Tibial artery (tissue), 4 donors: ENCODE data around the gene PRR19.

Experiments used
- DNase-seq, 2 donors: peaks; one replicate each; pipeline ENCODE4 v3.0.0-alpha.2; 2019
- H3K27ac ChIP-seq, 2 donors: fragments of 200-600 bp; sonication (generic) in 1 of 2; 1 replicate in 1 of 2; 2 replicates in 1 of 2; pipeline ENCODE4 v1.5.1; 2018 to 2019; ENCODE audit warnings: mild to moderate bottlenecking in 1 of 2
- H3K27me3 ChIP-seq, 2 donors: fragments of 200-600 bp; sonication (generic) in 1 of 2; one replicate each; pipeline versions ENCODE4 v1.5.1 to v1.6.0; 2016 to 2019
- H3K36me3 ChIP-seq, 3 donors: fragments of 200-600 bp; sonication (generic) in 2 of 3; one replicate each; pipeline ENCODE4 v1.5.1; 2016 to 2019; ENCODE audit warnings: mild to moderate bottlenecking in 2 of 3
- H3K4me1 ChIP-seq, 4 donors: fragments of 200-600 bp; sonication (generic) in 2 of 4; 1 replicate in 3 of 4; 2 replicates in 1 of 4; pipeline ENCODE4 v1.5.1; 2016 to 2019
- H3K4me3 ChIP-seq, 2 donors: fragments of 200-600 bp; sonication (generic) in 1 of 2; 1 replicate in 1 of 2; 2 replicates in 1 of 2; pipeline ENCODE4 v1.5.1; 2018 to 2019; ENCODE audit warnings: mild to moderate bottlenecking in 2 of 2
- H3K9me3 ChIP-seq, 3 donors: fragments of 200-600 bp; sonication (generic) in 1 of 3; one replicate each; pipeline ENCODE4 v1.5.1; 2016 to 2019
- CTCF ChIP-seq, 2 experiments: fragments of 200-600 bp in 1 of 2; fragments of 450-650 bp in 1 of 2; IDR thresholded peaks; one replicate each; pipeline ENCODE4 v1.5.1; 2017 to 2019; ENCODE audit warnings: antibody characterized with exemption in 2 of 2, mild to moderate bottlenecking in 1 of 2, moderate library complexity in 1 of 2
- intact Hi-C: fragments of 100-400 bp; cut with DNase I; formaldehyde crosslinking; loops from one replicate; pipeline ENCODE4 v1.15.0; 2023; ENCODE audit warnings: low total_unique reads

PRR19 gene

GRCh38 chr19:42273407-42274064 lies 28.4 kb upstream of the PRR19 start:
- Histone ChIP-seq H3K27me3 (no peaks in the 10 kb centered on the region), H3K4me1 (peaks cover 6 to 89% (median 63%) of the 10 kb centered on the region in 4 donors), H3K36me3 (peaks cover 22 to 34% (median 32%) of the 10 kb centered on the region in 3 donors), H3K4me3 (no peak overlapping the region), H3K9me3 (no peaks in the 10 kb centered on the region), H3K27ac (peak overlapping the region in 1 of 2 donors; percentile 17)
- DNase-seq = no peak
- intact Hi-C loops = no loop called here
- TF ChIP-seq CTCF (IDR thresholded peaks at IDR 0.05) = no peak

GRCh38 chr19:42274065-42274682 lies 27.8 kb upstream of the PRR19 start:
- H3K9me3 ChIP-seq = no peaks in the 10 kb centered on the region
- H3K4me3 ChIP-seq = no peak overlapping the region
- H3K4me1 ChIP-seq = peaks cover 6 to 95% (median 69%) of the 10 kb centered on the region in 4 donors
- no peaks in the 10 kb centered on the region for H3K27me3 ChIP-seq
- intact Hi-C loops = no loop called here
- DNase-seq = peak in 1 of 2 donors; percentile 61
- H3K27ac ChIP-seq = peak overlapping the region; percentile 93 to 97
- peaks cover 22 to 34% (median 32%) of the 10 kb centered on the region in 3 donors for H3K36me3 ChIP-seq
- TF ChIP-seq CTCF (IDR thresholded peaks at IDR 0.05) = no peak

- intact Hi-C loops = no loop called here
- no peak for TF ChIP-seq CTCF (IDR thresholded peaks at IDR 0.05)
- H3K9me3 ChIP-seq = no peaks in the 10 kb centered on the region
- no peak overlapping the region for H3K4me3 ChIP-seq
- H3K4me1 ChIP-seq = peaks cover 6 to 95% (median 71%) of the 10 kb centered on the region in 4 donors
- peak overlapping the region; percentile 93 to 97 for H3K27ac ChIP-seq
- H3K36me3 ChIP-seq = peaks cover 22 to 34% (median 32%) of the 10 kb centered on the region in 3 donors
- no peaks in the 10 kb centered on the region for H3K27me3 ChIP-seq
- peak in 1 of 2 donors; percentile 64 for DNase-seq
Observed at GRCh38 chr19:42275103-42275502, 26.8 kb upstream of the PRR19 start.

- intact Hi-C loops = no loop called here
- Histone ChIP-seq H3K27me3 (no peaks in the 10 kb centered on the region), H3K27ac (peak overlapping the region; percentile 93 to 97), H3K36me3 (peaks cover 22 to 34% (median 32%) of the 10 kb centered on the region in 3 donors), H3K4me3 (no peak overlapping the region), H3K9me3 (no peaks in the 10 kb centered on the region), H3K4me1 (peaks cover 6 to 92% (median 67%) of the 10 kb centered on the region in 4 donors)
- DNase-seq = no peak
- no peak for TF ChIP-seq CTCF (IDR thresholded peaks at IDR 0.05)
Observed at GRCh38 chr19:42275517-42275916, 26.4 kb upstream of the PRR19 start.

GRCh38 chr19:42276284-42276683 lies 25.6 kb upstream of the PRR19 start:
- peak overlapping the region; percentile 93 to 97 for H3K27ac ChIP-seq
- H3K4me3 ChIP-seq = no peak overlapping the region
- H3K36me3 ChIP-seq = peaks cover 22 to 34% (median 32%) of the 10 kb centered on the region in 3 donors
- peaks cover 6 to 92% (median 63%) of the 10 kb centered on the region in 4 donors for H3K4me1 ChIP-seq
- no peak for TF ChIP-seq CTCF (IDR thresholded peaks at IDR 0.05)
- no peaks in the 10 kb centered on the region for H3K9me3 ChIP-seq
- intact Hi-C loops = no loop called here
- DNase-seq = peak in 1 of 2 donors; percentile 69
- H3K27me3 ChIP-seq = no peaks in the 10 kb centered on the region
